KMS-11 (cell line): ENCODE data around the gene SLC1A7.

ENCODE experiments used
- H2AFZ ChIP-seq: fragments of 200-600 bp; sonication (generic); 2 replicates; pipeline ENCODE4 v1.6.1; 2016; ENCODE audit warnings: antibody characterized with exemption, mixed run types, low read depth
- H3K27ac ChIP-seq: fragments of 200-600 bp; sonication (generic); 2 replicates; pipeline ENCODE4 v1.6.1; 2016; ENCODE audit warnings: mild to moderate bottlenecking, mixed run types
- H3K27me3 ChIP-seq: fragments of 200-600 bp; sonication (generic); 2 replicates; pipeline ENCODE4 v1.6.1; 2017; ENCODE audit warnings: mild to moderate bottlenecking, low read depth, mixed run types, moderate library complexity; ENCODE audit not compliant: insufficient read depth
- H3K36me3 ChIP-seq: fragments of 200-600 bp; sonication (generic); 2 replicates; pipeline ENCODE4 v1.6.1; 2017; ENCODE audit warnings: mild to moderate bottlenecking, mixed run types; ENCODE audit not compliant: insufficient read depth
- H3K4me1 ChIP-seq: fragments of 200-600 bp; sonication (generic); 2 replicates; pipeline ENCODE4 v1.6.1; 2016; ENCODE audit warnings: mild to moderate bottlenecking, low read depth, mixed run types; ENCODE audit not compliant: poor library complexity, severe bottlenecking
- H3K4me2 ChIP-seq: fragments of 200-600 bp; sonication (generic); 2 replicates; pipeline ENCODE4 v1.7.0; 2016; ENCODE audit warnings: mild to moderate bottlenecking, mixed run types
- H3K4me3 ChIP-seq: fragments of 200-600 bp; sonication (generic); IDR thresholded peaks from 2 replicates; pipeline ENCODE4 v1.6.1; 2017; ENCODE audit warnings: low read depth, low read length, mixed read lengths; ENCODE audit not compliant: insufficient read depth
- H3K79me2 ChIP-seq: fragments of 200-600 bp; sonication (generic); 2 replicates; pipeline ENCODE4 v1.6.1; 2016; ENCODE audit warnings: low read depth, mixed run types; ENCODE audit not compliant: insufficient read depth
- H3K9ac ChIP-seq: fragments of 200-600 bp; sonication (generic); 2 replicates; pipeline ENCODE4 v1.6.1; 2016; ENCODE audit warnings: mild to moderate bottlenecking, mixed run types
- H4K20me1 ChIP-seq: fragments of 200-600 bp; sonication (generic); 2 replicates; pipeline ENCODE4 v1.6.1; 2016; ENCODE audit warnings: mild to moderate bottlenecking, mixed run types; ENCODE audit not compliant: insufficient read depth
- CTCF ChIP-seq: fragments of 200-600 bp; sonication (generic); conservative IDR thresholded peaks from 2 replicates; pipeline ENCODE4 v1.6.1; 2017; ENCODE audit warnings: low read depth, mild to moderate bottlenecking, antibody characterized with exemption, low read length, moderate library complexity, mixed read lengths

Gene SLC1A7

DNA sequence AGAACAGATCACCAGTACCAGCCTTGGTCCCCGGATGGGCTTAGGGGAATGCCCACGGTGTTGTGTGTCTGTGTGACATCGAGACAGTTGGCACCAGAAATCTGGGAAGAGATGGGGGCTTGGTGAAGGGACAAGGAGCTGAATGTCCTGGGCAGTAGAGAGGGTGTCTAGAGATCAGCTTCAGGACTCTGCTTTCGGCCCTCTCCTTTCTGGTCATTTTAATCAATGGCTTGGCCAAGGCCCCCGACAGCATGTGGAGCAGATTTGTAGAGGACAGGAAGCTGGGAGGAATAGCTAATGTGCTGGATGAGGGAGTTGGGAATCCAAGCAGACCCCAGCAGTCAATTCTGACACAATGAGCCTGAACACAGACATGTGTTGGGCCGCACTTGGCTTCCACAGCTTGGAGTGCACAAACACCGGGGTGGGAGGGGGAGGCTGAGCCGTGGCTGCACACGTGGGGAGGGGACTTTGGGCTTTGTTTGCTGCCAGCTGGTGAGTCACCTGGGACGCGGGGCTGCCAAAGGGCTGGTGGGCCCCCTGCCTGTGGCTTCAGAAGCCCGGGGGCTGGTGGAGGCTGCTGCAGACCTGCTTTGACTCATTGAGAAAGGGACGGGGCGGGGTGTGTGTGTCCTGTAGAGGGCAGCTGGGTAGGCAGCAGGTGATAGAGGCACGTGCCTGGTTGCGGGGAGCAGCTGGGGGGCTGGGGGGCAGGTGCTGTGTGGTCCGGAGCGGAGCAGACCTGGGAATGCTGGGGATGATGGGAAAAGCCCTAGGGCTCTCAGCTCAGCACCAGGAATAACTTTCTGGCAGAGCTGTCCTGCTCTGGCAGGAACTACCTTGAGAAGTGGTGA is 20.9 kb downstream of the SLC1A7 start:
- Histone ChIP-seq H2AFZ (no peak overlapping the region), H4K20me1 (no peaks in the 10 kb centered on the region), H3K79me2 (no peaks in the 10 kb centered on the region), H3K9ac (no peak overlapping the region), H3K4me1 (no peaks in the 10 kb centered on the region), H3K4me3 (no peak overlapping the region), H3K4me2 (no peak overlapping the region), H3K27me3 (no peaks in the 10 kb centered on the region), H3K27ac (no peak overlapping the region), H3K36me3 (no peaks in the 10 kb centered on the region)
- TF ChIP-seq CTCF = no peak

DNA sequence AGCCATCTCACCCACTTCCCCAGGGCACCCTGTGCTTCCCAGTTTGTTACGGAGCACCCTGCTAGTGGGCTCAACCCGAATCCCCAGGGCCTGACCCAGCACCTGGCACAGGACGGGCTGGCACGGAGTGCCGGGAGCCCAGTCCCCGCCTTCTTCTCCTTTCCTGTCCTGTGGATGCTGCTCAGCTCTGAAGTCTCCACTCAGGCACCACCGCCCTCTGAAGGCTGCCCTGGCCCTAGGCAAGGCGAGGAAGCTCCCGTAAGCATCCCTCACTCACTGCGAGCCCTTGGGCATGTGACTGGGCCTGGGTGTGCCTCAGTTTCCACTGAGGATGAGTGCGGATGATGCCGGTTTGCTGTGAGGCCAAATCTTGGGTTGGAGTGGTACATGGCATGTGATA is 21.8 kb downstream of the SLC1A7 start:
- H3K27ac ChIP-seq = no peak overlapping the region
- no peak for TF ChIP-seq CTCF
- H2AFZ ChIP-seq = no peak overlapping the region
- no peaks in the 10 kb centered on the region for H4K20me1 ChIP-seq
- H3K4me1 ChIP-seq = no peaks in the 10 kb centered on the region
- H3K9ac ChIP-seq = no peak overlapping the region
- H3K4me2 ChIP-seq = no peak overlapping the region
- H3K27me3 ChIP-seq = no peaks in the 10 kb centered on the region
- no peaks in the 10 kb centered on the region for H3K79me2 ChIP-seq
- H3K36me3 ChIP-seq = no peaks in the 10 kb centered on the region
- no peak overlapping the region for H3K4me3 ChIP-seq

- no peaks in the 10 kb centered on the region for H3K79me2 ChIP-seq
- TF ChIP-seq CTCF = no peak
- no peak overlapping the region for H3K4me2 ChIP-seq
- no peaks in the 10 kb centered on the region for H4K20me1 ChIP-seq
- no peaks in the 10 kb centered on the region for H3K27me3 ChIP-seq
- H3K4me3 ChIP-seq = no peak overlapping the region
- no peak overlapping the region for H3K27ac ChIP-seq
- H3K9ac ChIP-seq = no peak overlapping the region
- H3K36me3 ChIP-seq = no peaks in the 10 kb centered on the region
- H3K4me1 ChIP-seq = no peaks in the 10 kb centered on the region
- no peak overlapping the region for H2AFZ ChIP-seq
These were observed 24.6 kb downstream of the SLC1A7 start for GRCh38 chr1:53117836-53118235.

DNA sequence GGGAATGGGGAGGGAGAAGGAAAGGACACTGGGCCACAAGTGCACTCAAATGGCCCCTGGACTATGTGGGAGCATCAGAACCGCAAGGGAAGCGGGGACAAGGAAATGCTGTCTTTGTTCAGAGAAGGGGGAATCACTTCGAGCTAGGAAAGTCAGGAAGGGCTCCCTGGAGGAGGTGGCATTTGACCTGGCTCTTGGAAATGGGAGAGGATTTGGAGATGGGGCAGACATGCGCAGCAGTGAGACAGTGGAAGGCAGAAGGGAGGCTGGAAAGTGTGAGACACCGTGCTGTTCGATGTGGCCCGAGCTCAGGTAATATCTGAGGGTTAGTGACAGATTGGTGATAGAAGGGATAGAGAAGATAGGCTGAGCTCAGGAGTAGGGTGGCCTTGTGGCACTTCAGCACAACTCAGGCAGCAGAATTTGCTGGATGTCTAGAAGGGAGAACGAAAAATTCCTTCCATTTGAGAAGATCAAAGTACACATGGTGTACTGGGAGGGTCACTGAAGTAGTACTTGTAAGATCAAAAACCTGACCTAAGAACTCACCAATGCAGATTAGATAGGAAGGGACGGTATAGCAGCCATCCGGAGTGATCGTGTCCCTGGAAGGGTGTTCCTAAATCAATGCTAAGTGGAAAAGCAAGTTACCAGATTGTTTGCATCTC is 25.4 kb downstream of the SLC1A7 start:
- H3K27ac ChIP-seq = no peak overlapping the region
- no peaks in the 10 kb centered on the region for H3K4me1 ChIP-seq
- H3K27me3 ChIP-seq = no peaks in the 10 kb centered on the region
- H2AFZ ChIP-seq = no peak overlapping the region
- H4K20me1 ChIP-seq = no peaks in the 10 kb centered on the region
- H3K9ac ChIP-seq = no peak overlapping the region
- H3K4me3 ChIP-seq = no peak overlapping the region
- no peak overlapping the region for H3K4me2 ChIP-seq
- TF ChIP-seq CTCF = no peak
- no peaks in the 10 kb centered on the region for H3K79me2 ChIP-seq
- H3K36me3 ChIP-seq = no peaks in the 10 kb centered on the region
